ENCODE measurements around the gene LAMTOR4.
A peak's percentile ranks its signal among the peaks of the same experiment; 100 is the strongest.
"Not testable (repeated sequence)": the region's sequence is repeated elsewhere in the genome, so short reads cannot be mapped to it uniquely, and the experiment has no call there.

Gene LAMTOR4

GRCh38 chr7:100124301-100125230 is 24.2 kb upstream of the LAMTOR4 start:
- DNase-seq = peak; percentile 76

GRCh38 chr7:100126239-100126930 is 22.3 kb upstream of the LAMTOR4 start:
- DNase-seq = no peak

- peak; percentile 97 for DNase-seq
These were observed 21.5 kb upstream of the LAMTOR4 start, which contains the start of gene MBLAC1 for GRCh38 chr7:100126931-100127865. TSS of gene MBLAC1 (plus strand) at chr7:100126967. CDS start at chr7:100127396, 429 bp downstream.

DNA sequence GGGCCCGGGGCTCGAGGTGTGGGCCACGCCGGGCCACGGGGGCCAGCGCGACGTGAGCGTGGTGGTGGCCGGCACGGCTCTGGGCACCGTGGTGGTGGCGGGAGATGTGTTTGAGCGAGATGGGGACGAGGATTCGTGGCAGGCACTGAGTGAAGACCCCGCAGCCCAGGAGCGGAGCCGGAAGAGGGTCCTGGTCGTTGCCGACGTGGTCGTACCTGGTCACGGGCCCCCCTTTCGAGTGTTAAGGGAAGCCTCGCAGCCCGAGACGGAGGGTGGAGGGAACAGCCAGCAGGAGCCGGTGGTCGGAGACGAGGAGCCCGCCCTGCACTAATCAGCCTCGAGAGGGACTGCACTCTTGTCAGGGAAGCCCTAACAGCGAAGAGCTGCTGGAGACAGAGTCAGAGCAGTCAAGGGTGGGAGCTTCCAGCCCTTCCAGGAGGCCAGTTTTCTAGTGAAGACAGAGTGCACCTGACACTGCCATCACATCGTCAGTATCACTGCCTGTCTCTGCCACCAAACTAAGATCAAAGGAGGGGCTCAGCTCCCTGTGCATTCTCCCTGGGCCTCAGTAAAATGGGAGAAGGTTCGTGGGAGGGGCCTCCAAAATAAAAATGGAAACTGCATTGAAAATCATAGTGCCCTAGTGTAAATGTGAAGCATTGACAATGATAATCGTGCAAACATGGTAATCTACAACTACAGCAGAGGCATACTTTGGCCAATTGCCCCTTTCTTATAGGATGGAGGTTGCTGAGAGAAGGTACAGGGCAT is 20.7 kb upstream of the LAMTOR4 start:
- peak; percentile 72 for DNase-seq

DNA sequence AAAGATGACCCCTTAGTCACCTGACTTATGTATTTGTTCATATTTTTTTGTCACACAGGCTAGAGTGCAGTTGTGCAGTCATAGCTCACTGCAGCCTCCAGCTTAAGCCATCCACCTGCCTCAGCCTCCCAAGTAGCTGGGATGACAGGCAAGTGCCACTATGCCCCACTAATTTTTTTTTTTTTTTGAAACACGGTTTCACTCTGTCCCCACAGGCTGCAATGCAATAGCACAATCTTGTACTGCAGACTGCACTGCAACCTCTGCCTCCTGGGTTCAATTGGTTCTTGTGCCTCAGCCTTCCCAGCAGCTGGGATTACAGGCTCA is 20.1 kb upstream of the LAMTOR4 start:
- no peak for DNase-seq

GRCh38 chr7:100130220-100130607 is 18.5 kb upstream of the LAMTOR4 start:
- not testable (repeated sequence) for DNase-seq

- peak; percentile 86 for DNase-seq
These were observed 17.9 kb upstream of the LAMTOR4 start for GRCh38 chr7:100130608-100131453.

- DNase-seq = no peak
These were observed 16.6 kb upstream of the LAMTOR4 start for GRCh38 chr7:100132126-100132525.

DNA sequence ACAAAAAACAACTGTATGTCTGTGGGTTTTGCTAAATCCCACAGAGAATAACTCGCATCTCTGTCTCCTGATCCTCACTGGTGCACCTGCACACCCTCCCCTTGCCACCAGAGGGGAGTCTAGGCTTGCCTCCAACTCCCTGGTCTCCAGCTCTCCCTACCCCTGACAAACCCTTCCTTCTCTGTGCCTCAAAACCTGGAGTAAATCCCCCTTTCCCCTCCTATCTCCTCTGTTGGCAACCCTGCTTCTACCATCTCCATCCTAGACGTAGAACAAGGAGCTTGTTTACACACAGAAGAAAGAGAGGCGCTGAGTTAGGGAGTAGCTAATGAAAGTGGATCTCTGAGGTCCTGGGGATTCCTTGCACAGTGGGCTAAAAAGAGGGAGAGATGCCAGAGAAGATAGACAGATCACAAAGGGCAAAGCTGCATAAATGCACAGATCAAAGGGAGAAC is 16.0 kb upstream of the LAMTOR4 start:
- peak; percentile 86 for DNase-seq

DNA sequence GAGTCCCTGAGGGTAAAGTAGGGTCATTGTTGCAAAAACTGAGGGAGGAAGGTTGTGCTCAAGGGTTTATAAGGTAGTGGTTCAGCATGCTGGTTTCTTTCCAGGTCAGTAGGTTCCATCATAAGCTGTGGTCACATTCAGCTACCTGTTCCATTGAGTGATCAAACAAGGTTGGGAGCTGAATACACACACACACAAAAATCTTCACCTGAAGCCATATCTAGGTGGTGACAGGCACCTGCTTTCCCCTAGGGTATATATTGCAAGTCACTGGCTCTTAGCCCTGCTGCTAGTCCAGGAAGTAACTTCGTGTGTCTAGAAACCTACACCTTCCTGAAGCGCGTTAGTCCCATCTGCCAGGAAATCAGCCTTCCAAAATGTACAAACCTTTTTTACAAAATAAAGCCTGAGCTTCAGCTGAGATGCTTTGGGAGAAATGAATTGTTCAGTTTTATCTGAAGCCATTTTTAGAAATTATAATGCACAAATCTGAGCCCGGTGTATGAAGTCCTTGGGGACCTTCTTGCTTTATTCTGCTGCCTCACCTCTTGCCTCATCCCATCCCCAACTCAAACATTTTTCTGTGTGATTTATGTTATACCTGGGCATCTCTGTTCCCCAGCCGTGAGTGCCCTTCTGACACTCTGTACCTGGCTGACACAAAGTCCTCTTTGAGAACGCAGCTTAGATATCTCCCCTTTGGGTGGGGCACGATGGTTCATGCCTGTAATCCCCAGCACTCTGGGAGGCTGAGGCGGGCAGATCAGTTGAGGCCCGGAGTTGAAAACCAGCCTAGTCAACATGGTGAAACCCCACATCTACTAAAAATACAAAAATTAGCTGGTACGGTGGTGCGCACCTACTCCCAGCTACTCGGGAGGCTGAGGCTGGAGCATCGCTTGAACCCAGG is 10.6 kb upstream of the LAMTOR4 start:
- DNase-seq = no peak

GRCh38 chr7:100141555-100141949 is 7.2 kb upstream of the LAMTOR4 start:
- DNase-seq = peak; percentile 51

- DNase-seq = no peak
These were observed 6.3 kb upstream of the LAMTOR4 start for GRCh38 chr7:100142461-100142860.

DNA sequence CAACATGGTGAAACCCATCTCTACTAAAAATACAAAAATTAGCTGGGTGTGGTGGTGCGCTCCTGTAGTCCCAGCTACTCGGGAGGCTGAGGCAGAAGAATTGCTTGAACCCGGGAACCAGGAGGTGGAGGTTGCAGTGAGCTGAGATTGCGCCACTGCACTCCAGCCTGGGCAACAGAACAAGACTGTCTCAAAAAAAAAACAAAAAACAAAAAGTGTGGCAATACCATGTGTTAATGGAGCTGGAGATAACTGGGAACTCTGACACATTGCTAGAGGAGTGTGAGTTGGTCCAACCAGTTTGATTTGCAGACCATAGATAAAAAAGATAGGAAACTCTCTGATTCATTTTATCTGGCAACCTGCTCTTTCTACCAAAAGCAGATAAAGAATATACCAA is 2.4 kb upstream of the LAMTOR4 start:
- DNase-seq = peak; percentile 68

- DNase-seq = no peak
These were observed 1.4 kb upstream of the LAMTOR4 start for GRCh38 chr7:100147278-100147677.

GRCh38 chr7:100148225-100148558 is 526 bp upstream of the LAMTOR4 start:
- no peak for DNase-seq

DNA sequence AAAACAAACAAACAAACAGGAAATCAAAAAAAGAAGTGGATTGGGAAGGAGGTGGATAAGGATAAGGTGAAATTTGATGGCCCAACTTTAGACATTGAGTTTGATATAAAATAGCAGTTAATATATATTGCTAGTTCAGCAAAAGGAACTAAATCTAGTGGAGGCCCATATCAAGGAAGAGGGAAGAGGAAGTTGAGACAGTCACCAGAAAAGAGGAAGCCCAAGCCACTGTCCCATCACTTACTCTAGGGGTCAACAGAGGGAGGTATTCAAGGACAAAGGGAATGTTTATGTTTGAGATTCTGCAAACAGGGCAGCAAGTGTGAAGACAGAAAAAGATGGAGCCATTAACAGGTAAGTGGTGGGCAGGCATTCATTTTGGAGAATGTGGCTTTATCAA is 3.7 kb downstream of the LAMTOR4 start:
- DNase-seq = peak; percentile 57

GRCh38 chr7:100152937-100153666 is 4.4 kb downstream of the LAMTOR4 start:
- DNase-seq = no peak

GRCh38 chr7:100153708-100154535 is 5.2 kb downstream of the LAMTOR4 start:
- DNase-seq = peak; percentile 75

Data from hematopoietic multipotent progenitor cell treated with erythropoietin and hydrocortisone succinate and interleukin-3 and kit ligand, for 6 days (in vitro differentiated cells).